Measurements from ENCODE around the gene PIGK.

Gene PIGK

GRCh38 chr1:77076759-77077158, 142.5 kb downstream of the PIGK start:
- Histone ChIP-seq H3K9me3 (ENCODE audit: control insufficient read depth, insufficient read depth, low read depth, low read length) (no peaks in the 10 kb centered on the region), H3K27ac (ENCODE audit: extremely low read depth, low read depth, low read length) (no peak overlapping the region), H3K4me1 (ENCODE audit: control insufficient read depth, insufficient read depth, low read length) (no peaks in the 10 kb centered on the region), H3K36me3 (ENCODE audit: control insufficient read depth in 2 of 2, insufficient read depth in 1 of 2, low read length in 2 of 2) (no peaks in the 10 kb centered on the region), H3K4me3 (ENCODE audit: low read depth, low read length) (no peak overlapping the region)
- CTCF ChIA-PET: interaction anchor here (0.5 kb wide), 1 partner anchor 1240 kb away, joined by 3 read pairs; no protein-coding TSS in a partner anchor
- POLR2A ChIA-PET: no interaction called here
- no peak for TF ChIP-seq GLIS2 (tag by site-specific recombination; IDR thresholded peaks at IDR 0.05)
- no peak for TF ChIP-seq ZNF214 (tag by site-specific recombination; IDR thresholded peaks at IDR 0.05; ENCODE audit: borderline replicate concordance)
- no peak for TF ChIP-seq CTCF (tag by site-specific recombination; IDR thresholded peaks at IDR 0.05)
- TF ChIP-seq HOXD13 (CRISPR knock-in tag; IDR thresholded peaks at IDR 0.05; ENCODE audit: borderline replicate concordance): no peak
- no peak for TF ChIP-seq ZFHX2 (tag by site-specific recombination; conservative IDR thresholded peaks at IDR 0.05)
- TF ChIP-seq HOXA7 (CRISPR knock-in tag; IDR thresholded peaks at IDR 0.05; ENCODE audit: borderline replicate concordance): no peak
- no peak for TF ChIP-seq ZBTB26 (tag by site-specific recombination; optimal IDR thresholded peaks at IDR 0.05)
- no peak for TF ChIP-seq ZNF514 (tag by site-specific recombination; IDR thresholded peaks at IDR 0.05)

- CTCF ChIA-PET: interaction anchor here (0.8 kb wide), 1 partner anchor 914 kb away, joined by 3 read pairs; no protein-coding TSS in a partner anchor
- H3K36me3 ChIP-seq (ENCODE audit: control insufficient read depth in 2 of 2, insufficient read depth in 1 of 2, low read length in 2 of 2): no peaks in the 10 kb centered on the region
- no peak overlapping the region for H3K27ac ChIP-seq (ENCODE audit: extremely low read depth, low read depth, low read length)
- no peak for TF ChIP-seq GFI1B (tag by site-specific recombination; IDR thresholded peaks at IDR 0.05)
- no peak for TF ChIP-seq KLF17 (tag by site-specific recombination; IDR thresholded peaks at IDR 0.05)
- no peak for TF ChIP-seq REST (tag by site-specific recombination; IDR thresholded peaks at IDR 0.05)
- TF ChIP-seq ZNF48 (tag by site-specific recombination; IDR thresholded peaks at IDR 0.05): no peak
- TF ChIP-seq ZNF488 (tag by site-specific recombination; IDR thresholded peaks at IDR 0.05): no peak
- TF ChIP-seq ZBTB21 (tag by site-specific recombination; IDR thresholded peaks at IDR 0.05): no peak
- TF ChIP-seq HOXC10 (CRISPR knock-in tag; IDR thresholded peaks at IDR 0.05): no peak
- no peak for TF ChIP-seq SCRT1 (tag by site-specific recombination; IDR thresholded peaks at IDR 0.05; ENCODE audit: borderline replicate concordance)
- TF ChIP-seq ZNF121 (tag by site-specific recombination; IDR thresholded peaks at IDR 0.05): no peak
- TF ChIP-seq ZFP69B (tag by site-specific recombination; IDR thresholded peaks at IDR 0.05): no peak
- TF ChIP-seq SETDB1 (IDR thresholded peaks at IDR 0.05; ENCODE audit: insufficient read length, low read length): no peak
- no peak for TF ChIP-seq ZNF830 (tag by site-specific recombination; IDR thresholded peaks at IDR 0.05; ENCODE audit: low read depth)
- TF ChIP-seq KLF1 (tag by site-specific recombination; IDR thresholded peaks at IDR 0.05): no peak
- POLR2A ChIA-PET: no interaction called here
- H3K9me3 ChIP-seq (ENCODE audit: control insufficient read depth, insufficient read depth, low read depth, low read length): no peaks in the 10 kb centered on the region
- H3K4me3 ChIP-seq (ENCODE audit: low read depth, low read length): no peak overlapping the region
- H3K4me1 ChIP-seq (ENCODE audit: control insufficient read depth, insufficient read depth, low read length): no peaks in the 10 kb centered on the region
These were observed 151.2 kb downstream of the PIGK start for GRCh38 chr1:77068013-77068412.
